Ureter (tissue), 1 donor: ENCODE data around the gene CADM4. TPM values are rescaled to one million over a fixed set of nuclear protein-coding genes. Genes with fewer than 3 reads are reported as not detected.

Experiments
- DNase-seq: peaks from one replicate; pipeline ENCODE4 v3.0.0-alpha.2; 2020; ENCODE audit warnings: low spot score
- total RNA-seq: library from RNA; stranded (reverse); gene quantifications from one replicate; pipeline ENCODE4 v1.2.4, GENCODE V29; 2023
- donor health status: DM: yes; HTN: yes; CAD: no.

CADM4 gene
- total RNA-seq, 1 donor from 2014 or later, result 6.6 TPM

GRCh38 chr19:43634506-43634871, 5.2 kb downstream of the CADM4 start:
- DNase-seq, result no peak

GRCh38 chr19:43634068-43634467, 5.6 kb downstream of the CADM4 start:
- no peak for DNase-seq

GRCh38 chr19:43633520-43633919, 6.1 kb downstream of the CADM4 start:
- DNase-seq, result no peak

- no peak for DNase-seq
Measured at GRCh38 chr19:43631491-43631890, 8.2 kb downstream of the CADM4 start.

- no peak for DNase-seq
Measured at GRCh38 chr19:43628646-43629326, 10.9 kb downstream of the CADM4 start.

GRCh38 chr19:43626838-43627237, 12.8 kb downstream of the CADM4 start:
- no peak for DNase-seq

GRCh38 chr19:43625918-43626579, 13.6 kb downstream of the CADM4 start:
- DNase-seq, result no peak

GRCh38 chr19:43624933-43625332, 14.7 kb downstream of the CADM4 start:
- DNase-seq, result no peak

GRCh38 chr19:43623889-43624670, 15.6 kb downstream of the CADM4 start:
- no peak for DNase-seq

- DNase-seq, result no peak
Measured at GRCh38 chr19:43622956-43623355, 16.7 kb downstream of the CADM4 start.

- DNase-seq, result no peak
Measured at GRCh38 chr19:43622070-43622469, 17.6 kb downstream of the CADM4 start.

GRCh38 chr19:43620061-43621001, 19.3 kb downstream of the CADM4 start:
- DNase-seq, result no peak

- peak; percentile 80 for DNase-seq
Measured at GRCh38 chr19:43619262-43620060, 20.2 kb downstream of the CADM4 start, which contains the start of gene ZNF428. Gene ZNF428 (minus strand): TSS chr19:43619629. CDS start chr19:43614304, 5,325 bp downstream.

GRCh38 chr19:43618921-43619261, 20.8 kb downstream of the CADM4 start:
- no peak for DNase-seq

GRCh38 chr19:43616954-43617353, 22.7 kb downstream of the CADM4 start:
- no peak for DNase-seq

GRCh38 chr19:43616306-43616705, 23.3 kb downstream of the CADM4 start:
- no peak for DNase-seq

- DNase-seq, result no peak
Measured at GRCh38 chr19:43612374-43612773, 27.3 kb downstream of the CADM4 start.

- DNase-seq, result no peak
Measured at GRCh38 chr19:43611788-43612187, 27.9 kb downstream of the CADM4 start, which contains the start of gene SRRM5. Gene SRRM5 (plus strand): TSS chr19:43612088. CDS start chr19:43612122, 34 bp downstream.

GRCh38 chr19:43610493-43610892, 29.2 kb downstream of the CADM4 start:
- no peak for DNase-seq

GRCh38 chr19:43609872-43610271, 29.8 kb downstream of the CADM4 start:
- no peak for DNase-seq
